Activated CD4-positive, alpha-beta T cell treated with anti-CD3 and anti-CD28 coated beads, Interleukin-2, amount 50 U/mL, for 48 hours (primary cell): ENCODE data around the gene NFATC2.

Experiments used
- DNase-seq, 2 experiments: peaks; one replicate each; pipeline ENCODE4 v3.0.0-alpha.2; 2020

The NFATC2 gene

GRCh38 chr20:51386586-51386985 is 155.9 kb downstream of the NFATC2 start:
- peak; percentile 55 to 64 for DNase-seq

- DNase-seq, result no peak
Measured at GRCh38 chr20:51385646-51386530, 156.6 kb downstream of the NFATC2 start.

GRCh38 chr20:51384875-51385274 is 157.6 kb downstream of the NFATC2 start:
- DNase-seq, result no peak

- DNase-seq, result no peak
Measured at GRCh38 chr20:51383891-51384510, 158.5 kb downstream of the NFATC2 start.

- no peak for DNase-seq
Measured at GRCh38 chr20:51382986-51383821, 159.3 kb downstream of the NFATC2 start.

- DNase-seq, result no peak
Measured at GRCh38 chr20:51382111-51382985, 160.2 kb downstream of the NFATC2 start.

- DNase-seq, result no peak
Measured at GRCh38 chr20:51381557-51381956, 161.0 kb downstream of the NFATC2 start.

GRCh38 chr20:51380401-51381385 is 161.8 kb downstream of the NFATC2 start:
- DNase-seq, result no peak

- no peak for DNase-seq
Measured at GRCh38 chr20:51379601-51380341, 162.7 kb downstream of the NFATC2 start.

- peak; percentile 26 to 37 for DNase-seq
Measured at GRCh38 chr20:51378171-51378928, 164.2 kb downstream of the NFATC2 start.

GRCh38 chr20:51377132-51377531 is 165.4 kb downstream of the NFATC2 start:
- DNase-seq, result no peak

GRCh38 chr20:51376111-51376510 is 166.4 kb downstream of the NFATC2 start:
- DNase-seq, result no peak

- DNase-seq, result no peak
Measured at GRCh38 chr20:51375561-51375960, 167.0 kb downstream of the NFATC2 start.

- DNase-seq, result no peak
Measured at GRCh38 chr20:51374961-51375360, 167.6 kb downstream of the NFATC2 start.

GRCh38 chr20:51374456-51374830 is 168.1 kb downstream of the NFATC2 start:
- no peak for DNase-seq

GRCh38 chr20:51373713-51374455 is 168.6 kb downstream of the NFATC2 start:
- no peak for DNase-seq

- DNase-seq, result no peak
Measured at GRCh38 chr20:51372966-51373365, 169.6 kb downstream of the NFATC2 start.

- peak; percentile 70 to 76 for DNase-seq
Measured at GRCh38 chr20:51372176-51372803, 170.2 kb downstream of the NFATC2 start.
